ENCODE data around the gene F5. TPM values are rescaled to one million over a fixed set of nuclear protein-coding genes. Genes with fewer than 3 reads are reported as not detected.
A peak's percentile ranks its signal among the peaks of the same experiment; 100 is the strongest.

Gene F5
- total and polyA plus RNA-seq, 2 of the 13 experiments (the other 11 are each of a cell fraction or from before 2014, with no cell fraction given), result 38.3 to 64.0 TPM

GRCh38 chr1:169486281-169487051 is 99.8 kb downstream of the F5 start (continued):
- TF ChIP-seq ZNF512B (CRISPR knock-in tag; IDR thresholded peaks at IDR 0.05; ENCODE audit: borderline replicate concordance), result no peak
- no peak for TF ChIP-seq SALL2 (CRISPR knock-in tag; IDR thresholded peaks at IDR 0.05)
- no peak for TF ChIP-seq MTA1 (CRISPR knock-in tag; IDR thresholded peaks at IDR 0.05; ENCODE audit: borderline replicate concordance)
- no peak for TF ChIP-seq NFIB (CRISPR knock-in tag; IDR thresholded peaks at IDR 0.05; ENCODE audit: borderline replicate concordance)
- no peak for TF ChIP-seq ZNF407 (CRISPR knock-in tag; IDR thresholded peaks at IDR 0.05; ENCODE audit: not compliant biosample characterization)
- no peak for TF ChIP-seq RFX1 (IDR thresholded peaks at IDR 0.05)
- TF ChIP-seq ZNF83 (CRISPR knock-in tag; IDR thresholded peaks at IDR 0.05; ENCODE audit: borderline replicate concordance), result no peak
- TF ChIP-seq ZNF446 (CRISPR knock-in tag; IDR thresholded peaks at IDR 0.05), result 0 out of 2 replicates have a peak, but pooled peaks have one; percentile 7
- no peak for TF ChIP-seq TRIM22 (IDR thresholded peaks at IDR 0.05)
- no peak for TF ChIP-seq GPN1 (CRISPR knock-in tag; IDR thresholded peaks at IDR 0.05; ENCODE audit: borderline replicate concordance)
- no peak for TF ChIP-seq ZNF615 (CRISPR knock-in tag; IDR thresholded peaks at IDR 0.05; ENCODE audit: borderline replicate concordance)
- no peak for TF ChIP-seq FLYWCH1 (CRISPR knock-in tag; IDR thresholded peaks at IDR 0.05)
- TF ChIP-seq ZNF431 (CRISPR knock-in tag; IDR thresholded peaks at IDR 0.05; ENCODE audit: borderline replicate concordance, low read depth), result no peak
- TF ChIP-seq ZSCAN9 (CRISPR knock-in tag; IDR thresholded peaks at IDR 0.05; ENCODE audit: borderline replicate concordance), result no peak
- no peak for TF ChIP-seq KLF9 (CRISPR knock-in tag; IDR thresholded peaks at IDR 0.05; ENCODE audit: low read depth)
- no peak for TF ChIP-seq ISL2 (CRISPR knock-in tag; IDR thresholded peaks at IDR 0.05)
- no peak for TF ChIP-seq ZNF576 (CRISPR knock-in tag; IDR thresholded peaks at IDR 0.05)
- no peak for TF ChIP-seq HHEX (CRISPR knock-in tag; IDR thresholded peaks at IDR 0.05)

Data from HepG2 (cell line).